ENCODE data around the gene DHRS11.

DHRS11 gene

DNA sequence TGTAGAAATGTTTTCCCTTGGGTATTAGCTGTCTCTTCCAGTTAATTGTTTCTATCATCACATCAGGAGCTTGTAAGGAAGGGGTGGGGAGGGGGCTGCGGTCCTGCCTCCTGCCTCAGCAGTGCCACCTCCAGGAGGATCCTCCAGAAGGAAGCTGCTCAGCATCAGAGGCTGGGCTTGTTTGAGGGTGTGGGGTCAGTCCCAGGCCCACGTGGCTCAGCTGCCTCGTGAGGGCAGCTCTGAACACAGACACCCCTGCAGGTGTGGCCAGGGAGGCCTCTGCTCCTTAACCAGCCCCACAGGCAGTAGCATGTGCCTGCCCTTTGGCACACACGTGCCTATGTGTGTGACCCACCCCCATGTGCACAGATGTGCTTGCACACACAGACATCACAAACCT lies 56.0 kb downstream of the DHRS11 start:
- H3K27me3 ChIP-seq (ENCODE audit: control insufficient read depth, insufficient read depth, low read length), result peaks cover 9% of the 10 kb centered on the region
- H3K36me3 ChIP-seq (ENCODE audit: control insufficient read depth, insufficient read depth, low read length), result no peaks in the 10 kb centered on the region
- no peak overlapping the region for H3K9ac ChIP-seq (ENCODE audit: low read length)
- no peak overlapping the region for H3K4me3 ChIP-seq (ENCODE audit: low read length)
- no peak overlapping the region for H3K27ac ChIP-seq (ENCODE audit: low read depth, low read length)
- no peaks in the 10 kb centered on the region for H3K4me1 ChIP-seq (ENCODE audit: control insufficient read depth, insufficient read depth, low read length)

- no peaks in the 10 kb centered on the region for H3K27me3 ChIP-seq (ENCODE audit: control insufficient read depth, insufficient read depth, low read length)
- no peaks in the 10 kb centered on the region for H3K36me3 ChIP-seq (ENCODE audit: control insufficient read depth, insufficient read depth, low read length)
- no peak overlapping the region for H3K4me3 ChIP-seq (ENCODE audit: low read length)
- no peak overlapping the region for H3K9ac ChIP-seq (ENCODE audit: low read length)
- H3K27ac ChIP-seq (ENCODE audit: low read depth, low read length), result no peak overlapping the region
- no peaks in the 10 kb centered on the region for H3K4me1 ChIP-seq (ENCODE audit: control insufficient read depth, insufficient read depth, low read length)
Measured at GRCh38 chr17:36650096-36650775, 58.6 kb downstream of the DHRS11 start.

Measured in rectal smooth muscle tissue (tissue), 1 donor.